NCI-H510A (cell line): ENCODE measurements around the gene NELL1.

Source experiments
- DNase-seq: peaks from one replicate; lab custom pipeline; 2025; lab: John Stamatoyannopoulos, UW

Gene NELL1

DNA sequence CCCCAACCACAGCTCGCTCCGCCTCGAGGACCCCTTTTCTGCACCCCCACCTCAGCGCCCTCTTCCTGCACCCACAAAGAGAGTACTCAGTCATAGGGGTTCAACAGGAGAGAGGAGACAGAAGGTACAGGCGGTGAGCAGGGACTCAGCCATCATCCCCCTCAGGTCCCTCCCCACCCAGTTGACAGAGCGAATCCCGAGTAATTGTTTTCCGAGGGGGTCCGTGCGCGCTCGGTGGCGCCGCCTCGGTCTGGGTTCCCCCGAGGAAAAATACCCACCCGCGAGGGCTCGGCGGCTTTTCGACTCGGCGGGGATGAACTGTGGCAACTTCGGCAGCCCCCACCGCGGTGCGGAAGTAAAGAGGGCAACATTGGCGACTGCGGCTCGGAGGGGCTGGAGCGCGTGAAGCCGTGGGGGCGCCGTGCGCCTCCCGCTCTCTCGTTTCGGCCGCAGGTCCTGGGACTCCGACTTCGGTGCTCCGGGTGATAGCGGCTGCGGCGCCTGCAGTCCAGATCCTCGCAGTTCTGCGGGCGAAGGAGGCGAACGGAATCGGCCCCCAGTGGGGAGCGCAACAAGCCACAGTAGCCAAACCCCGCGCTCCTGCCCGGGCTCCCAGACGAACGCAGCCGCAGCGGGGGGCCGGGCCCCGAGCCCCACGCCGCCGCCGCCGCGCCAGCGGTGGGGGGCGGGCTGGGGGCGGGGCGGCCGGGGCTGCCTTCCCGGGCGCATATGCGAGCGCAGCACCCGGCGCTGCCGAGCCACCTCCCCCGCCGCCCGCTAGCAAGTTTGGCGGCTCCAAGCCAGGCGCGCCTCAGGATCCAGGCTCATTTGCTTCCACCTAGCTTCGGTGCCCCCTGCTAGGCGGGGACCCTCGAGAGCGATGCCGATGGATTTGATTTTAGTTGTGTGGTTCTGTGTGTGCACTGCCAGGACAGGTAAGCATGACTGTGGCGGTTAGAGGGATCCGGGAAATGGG is at the start of gene NELL1:
Gene NELL1 (plus strand): TSS at position 743 of the 976 bp plus-strand sequence.
- DNase-seq = no peak

DNA sequence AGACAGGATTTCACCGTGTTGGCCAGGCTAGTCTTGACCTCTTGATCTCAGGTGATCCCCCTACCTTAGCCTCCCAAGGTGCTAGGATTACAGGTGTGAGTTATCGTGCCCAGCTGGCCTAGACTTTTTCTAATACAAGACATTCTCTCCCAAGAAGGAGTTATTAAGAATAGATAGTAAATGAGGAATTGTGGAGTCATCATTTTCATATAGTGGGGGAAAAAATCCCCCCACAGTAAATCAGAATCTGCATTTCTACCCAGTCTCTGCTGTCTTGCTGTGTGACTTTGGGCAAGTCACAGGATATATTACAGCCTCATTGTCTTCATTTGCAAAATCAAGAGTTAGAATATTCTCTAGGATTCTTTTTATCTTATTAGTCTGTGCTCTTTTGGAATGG is 48.4 kb upstream of the NELL1 start:
- no peak for DNase-seq

DNA sequence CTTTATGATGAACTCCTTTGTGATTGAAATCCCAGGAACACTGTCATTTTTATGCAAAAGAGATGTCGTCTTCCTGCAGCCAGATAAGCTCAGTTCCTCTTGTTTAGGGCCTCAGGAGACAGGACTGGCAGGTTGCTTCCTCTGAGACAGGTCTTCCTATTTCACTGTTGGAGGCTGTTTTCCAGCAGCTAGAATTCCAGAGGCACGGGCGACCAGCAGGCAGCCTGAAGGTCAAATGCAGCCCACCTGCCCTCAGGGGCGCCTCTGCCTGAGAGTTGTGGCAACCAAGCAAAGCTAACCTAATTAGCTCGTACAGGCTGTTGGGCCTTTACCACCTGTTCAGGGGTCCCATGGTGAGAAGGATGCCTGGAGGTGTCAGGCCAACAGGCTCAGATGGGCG is 47.7 kb upstream of the NELL1 start:
- DNase-seq = no peak

DNA sequence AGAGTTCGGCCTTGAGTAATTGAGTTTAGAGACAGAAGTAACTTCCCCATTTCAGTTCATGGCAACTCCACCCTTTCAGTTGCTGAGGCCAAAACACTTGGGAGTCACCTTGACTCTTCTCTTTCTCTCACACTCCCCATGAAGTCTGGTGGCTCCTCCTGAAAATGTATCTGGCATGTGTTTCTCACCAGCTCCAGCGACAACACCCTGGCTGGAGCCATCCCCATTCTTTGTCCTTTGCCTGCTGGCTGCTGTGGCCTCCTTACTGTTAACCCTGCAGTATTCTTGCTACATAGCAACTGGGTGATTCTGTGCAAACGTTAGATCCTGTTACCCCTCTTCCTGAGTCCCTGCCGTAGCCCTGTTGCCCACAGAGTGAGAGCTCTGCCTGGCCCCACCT is 46.1 kb upstream of the NELL1 start:
- DNase-seq = no peak

DNA sequence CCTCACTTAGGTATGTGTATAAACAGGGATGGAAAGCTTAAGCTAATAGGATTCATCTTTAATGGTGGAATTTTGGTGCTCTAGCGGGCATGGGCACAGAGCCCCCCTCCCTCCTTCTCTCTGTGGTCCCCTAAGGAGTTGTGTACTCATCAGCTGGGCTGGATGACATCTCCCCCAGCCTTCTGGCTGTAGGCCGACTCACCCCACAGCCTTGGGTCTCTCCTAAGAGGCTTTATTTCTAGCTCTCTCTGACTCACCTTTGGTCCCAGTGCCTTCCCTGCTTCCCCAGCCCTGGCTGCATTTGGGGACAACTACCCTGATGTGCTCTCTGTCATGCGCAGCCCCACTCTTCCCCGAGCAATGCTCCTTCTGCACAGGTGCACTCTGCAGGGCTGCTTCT is 43.1 kb upstream of the NELL1 start:
- no peak for DNase-seq

DNA sequence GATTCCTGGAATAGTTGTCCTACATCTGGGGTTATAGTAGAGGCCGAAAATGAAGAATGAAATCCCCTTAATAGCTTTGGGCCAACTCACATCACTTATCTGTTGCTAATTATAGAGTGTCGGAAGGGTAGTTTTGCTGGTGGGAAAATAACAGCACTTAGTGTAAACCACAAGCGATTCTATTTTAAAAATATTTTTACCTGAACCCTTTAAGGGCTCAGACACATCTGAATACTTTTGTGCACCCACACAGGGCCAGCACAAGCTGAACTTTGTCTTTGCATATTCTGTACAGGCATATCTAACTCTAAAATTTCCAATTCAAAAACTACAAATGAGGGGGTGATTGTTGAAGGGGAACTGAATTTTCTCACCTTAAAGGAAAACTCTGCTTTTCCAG is 42.4 kb upstream of the NELL1 start:
- no peak for DNase-seq

DNA sequence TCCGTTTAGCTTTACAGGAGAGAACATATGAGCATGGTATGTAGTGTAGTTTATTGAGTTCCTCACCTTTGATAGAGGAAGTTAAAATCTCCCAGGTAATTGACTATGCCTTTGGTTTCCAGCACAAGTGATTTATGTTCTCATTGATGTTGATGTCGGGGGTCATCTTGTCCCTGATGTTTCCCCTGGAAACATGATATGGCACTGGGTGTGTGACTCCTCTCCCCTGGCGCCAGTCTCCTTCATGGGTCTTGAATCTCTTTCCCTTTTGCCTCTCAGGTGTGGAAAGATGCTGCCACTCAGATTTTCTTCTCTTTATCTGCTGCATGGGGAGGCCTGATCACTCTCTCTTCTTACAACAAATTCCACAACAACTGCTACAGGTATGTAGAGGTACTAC is 41.7 kb upstream of the NELL1 start:
- DNase-seq = no peak

DNA sequence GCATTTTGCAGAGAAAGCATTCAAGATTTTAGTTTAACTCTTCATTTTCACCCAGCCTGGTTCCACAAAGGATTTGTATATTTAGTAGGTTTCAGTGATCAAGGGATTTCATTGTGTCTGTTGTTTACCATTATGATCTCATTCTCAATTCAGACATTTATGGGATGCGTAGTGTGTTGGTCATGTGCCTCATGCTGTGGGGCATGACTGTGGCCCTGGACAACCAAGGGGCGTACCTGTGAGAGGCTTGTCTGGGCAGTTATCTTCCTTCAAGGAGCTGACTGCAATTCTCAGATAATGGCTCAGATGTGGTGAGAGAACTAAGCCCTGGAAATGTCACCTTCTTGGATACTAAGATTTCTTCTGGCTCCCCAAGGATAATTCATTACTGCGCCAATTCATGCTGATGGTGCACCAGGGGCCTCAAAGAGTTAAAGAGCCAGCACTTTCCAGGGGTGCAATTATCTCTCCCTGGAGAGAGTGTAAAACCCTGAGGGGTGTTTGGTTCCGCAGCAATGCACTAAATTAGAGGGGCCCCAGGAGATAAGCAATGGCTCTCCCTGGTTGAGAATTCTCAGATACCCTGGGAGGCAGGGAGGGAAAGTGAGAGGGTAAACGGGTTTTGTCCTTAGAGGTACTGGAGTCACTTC is 37.7 kb upstream of the NELL1 start:
- DNase-seq = no peak

DNA sequence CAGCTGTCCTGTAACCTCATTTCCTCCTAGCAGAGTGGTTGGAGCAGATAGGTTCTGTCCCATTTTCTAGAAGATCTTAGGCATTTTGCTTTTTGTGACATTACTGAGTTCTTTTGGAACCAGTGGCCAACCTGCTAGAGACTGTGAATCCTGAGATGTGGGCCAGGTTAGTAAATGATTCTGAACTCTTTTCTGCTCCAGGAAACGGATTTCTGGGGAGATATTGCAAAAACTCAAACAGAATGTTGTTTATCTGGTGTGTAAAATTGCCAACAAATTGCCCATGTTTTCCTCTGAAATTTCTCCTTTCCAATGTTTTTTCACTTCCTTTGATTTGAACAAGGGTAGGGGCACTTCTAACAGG is 37.2 kb upstream of the NELL1 start:
- DNase-seq = no peak

DNA sequence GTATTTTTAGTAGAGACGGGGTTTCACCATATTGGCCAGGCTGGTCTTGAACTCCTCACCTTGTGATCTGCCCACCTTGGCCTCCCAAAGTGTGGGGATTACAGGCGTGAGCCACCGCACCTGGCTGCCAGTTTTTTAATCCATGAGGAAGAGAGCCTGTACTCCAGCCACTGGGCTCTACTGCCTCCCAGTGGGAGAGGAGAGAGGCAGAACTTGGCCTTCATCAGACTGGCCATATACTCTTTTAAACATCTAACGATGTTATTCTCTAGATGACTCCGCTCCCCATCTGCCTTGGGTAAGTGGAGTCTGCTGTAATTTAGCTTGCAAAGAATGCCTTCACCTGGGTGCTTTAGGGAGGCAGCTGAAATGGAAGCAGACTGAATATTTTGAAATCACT is 35.3 kb upstream of the NELL1 start:
- no peak for DNase-seq

DNA sequence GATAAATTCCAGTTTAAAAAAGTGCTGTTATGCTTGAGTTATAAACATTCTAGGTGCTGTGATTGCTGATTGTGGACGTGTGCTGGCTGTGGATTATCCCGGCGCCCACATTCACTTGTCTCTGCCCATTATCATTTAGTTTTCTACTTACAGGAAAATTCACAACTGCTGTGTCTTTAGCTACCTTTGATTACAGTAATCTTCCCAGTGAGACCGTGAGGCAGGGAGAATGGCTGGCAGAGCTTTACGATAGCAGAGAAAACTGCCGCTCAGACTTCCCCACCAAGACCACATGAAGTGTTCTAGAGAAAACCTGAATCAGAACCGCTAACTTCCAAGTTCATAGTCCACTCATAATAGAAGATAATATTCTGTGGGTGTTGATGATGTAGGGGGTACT is 34.6 kb upstream of the NELL1 start:
- no peak for DNase-seq

DNA sequence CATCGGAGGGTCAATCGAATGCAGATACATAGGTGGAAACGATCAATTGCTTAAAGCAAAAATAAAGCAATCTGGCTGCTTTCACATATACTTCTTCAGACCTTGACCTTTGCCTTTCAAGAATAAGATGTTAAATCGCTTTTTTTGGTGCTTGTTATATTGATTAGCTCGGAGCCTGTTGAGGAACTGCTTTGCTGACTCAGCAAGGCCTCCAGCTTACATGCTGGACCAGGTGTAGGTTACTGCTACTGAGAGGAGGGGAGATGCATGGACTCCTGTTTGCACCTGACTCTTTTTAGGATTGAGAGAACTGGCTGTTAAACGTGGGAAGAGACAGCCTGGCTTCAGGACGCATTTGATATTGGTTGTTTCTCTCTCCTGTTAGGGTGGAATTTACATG is 31.3 kb upstream of the NELL1 start:
- no peak for DNase-seq

DNA sequence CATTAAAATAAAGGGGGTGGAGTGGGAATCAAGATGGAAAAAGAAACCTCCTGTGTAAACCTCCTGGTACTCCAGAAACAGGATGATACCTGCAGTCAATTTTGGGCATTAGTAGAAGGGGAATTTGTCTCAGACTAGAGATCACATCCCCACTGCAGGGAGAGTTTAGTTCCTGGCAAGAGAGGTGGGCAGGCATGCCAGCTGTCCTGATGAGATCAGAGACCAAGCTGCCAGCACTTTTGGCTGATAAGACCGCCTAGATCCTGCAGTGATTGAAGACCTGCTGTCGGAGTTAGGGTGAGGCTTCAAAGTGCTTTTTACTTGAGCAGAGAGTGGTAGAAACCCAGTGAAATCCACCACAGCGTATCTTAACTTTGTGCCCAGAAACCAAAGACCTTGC is 29.7 kb upstream of the NELL1 start:
- no peak for DNase-seq

DNA sequence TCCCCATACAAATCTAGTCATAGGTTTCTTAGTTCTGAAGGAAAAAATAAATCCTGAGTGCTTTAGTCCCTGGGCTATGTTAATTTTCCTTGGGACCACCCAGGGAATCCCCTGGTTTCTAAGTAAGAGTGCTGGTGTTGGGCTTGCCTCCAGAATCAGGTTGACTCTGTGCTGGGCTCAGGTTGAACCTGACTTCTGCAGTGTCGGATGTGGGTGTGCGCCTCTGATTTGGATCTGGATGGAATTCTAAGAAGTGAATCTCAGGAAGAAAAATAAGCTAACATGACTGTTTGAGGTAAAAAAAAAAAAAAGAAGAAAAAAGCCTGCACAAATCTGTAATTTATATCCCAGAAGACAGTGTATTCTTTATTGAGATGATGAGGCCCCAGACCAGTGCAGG is 29.0 kb upstream of the NELL1 start:
- DNase-seq = no peak

DNA sequence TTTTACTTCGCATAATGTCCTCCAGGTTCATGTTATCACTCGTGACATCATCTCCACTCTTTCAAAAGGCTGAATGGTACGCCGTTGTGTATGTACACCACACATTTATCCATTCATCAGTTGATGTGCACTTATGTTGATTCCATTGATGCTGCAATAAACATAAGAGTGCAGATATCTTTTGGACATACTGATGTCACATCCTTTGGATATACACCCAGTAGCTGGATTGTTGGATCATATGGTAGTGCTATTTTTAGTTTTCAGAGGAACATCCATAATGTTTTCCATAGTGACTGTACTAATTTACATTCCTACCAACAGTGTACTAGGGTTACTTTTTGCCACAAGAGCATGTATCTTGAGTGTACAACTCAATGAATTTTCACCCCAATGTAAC is 25.0 kb upstream of the NELL1 start:
- DNase-seq = no peak

DNA sequence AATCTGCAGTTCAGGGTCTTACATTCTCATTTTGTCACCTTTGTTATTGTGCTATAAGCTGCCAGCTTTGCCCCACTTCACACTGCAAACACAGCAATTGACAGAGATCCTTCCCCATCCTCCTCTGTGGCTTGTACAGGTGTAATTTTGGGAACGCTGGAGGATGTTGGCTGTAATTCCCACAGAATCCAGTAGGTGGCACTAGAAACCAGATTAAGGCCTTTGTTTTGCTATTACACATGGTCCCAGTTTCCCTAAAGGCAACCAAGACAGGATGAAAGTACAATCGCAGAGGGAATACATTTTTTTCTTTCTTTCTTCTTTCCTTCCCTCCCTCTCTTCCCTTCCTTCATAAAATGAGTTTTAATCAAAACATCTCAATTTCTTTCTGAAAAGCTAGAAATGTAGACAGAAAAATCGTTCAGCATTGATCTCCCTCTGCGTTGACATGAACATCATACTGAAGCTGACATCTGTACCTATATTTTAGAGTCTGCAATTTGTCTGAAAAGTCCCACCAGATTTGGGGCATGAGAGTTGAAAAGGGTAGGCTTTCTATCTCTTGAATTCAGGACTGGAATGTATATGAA is 21.3 kb upstream of the NELL1 start:
- no peak for DNase-seq

DNA sequence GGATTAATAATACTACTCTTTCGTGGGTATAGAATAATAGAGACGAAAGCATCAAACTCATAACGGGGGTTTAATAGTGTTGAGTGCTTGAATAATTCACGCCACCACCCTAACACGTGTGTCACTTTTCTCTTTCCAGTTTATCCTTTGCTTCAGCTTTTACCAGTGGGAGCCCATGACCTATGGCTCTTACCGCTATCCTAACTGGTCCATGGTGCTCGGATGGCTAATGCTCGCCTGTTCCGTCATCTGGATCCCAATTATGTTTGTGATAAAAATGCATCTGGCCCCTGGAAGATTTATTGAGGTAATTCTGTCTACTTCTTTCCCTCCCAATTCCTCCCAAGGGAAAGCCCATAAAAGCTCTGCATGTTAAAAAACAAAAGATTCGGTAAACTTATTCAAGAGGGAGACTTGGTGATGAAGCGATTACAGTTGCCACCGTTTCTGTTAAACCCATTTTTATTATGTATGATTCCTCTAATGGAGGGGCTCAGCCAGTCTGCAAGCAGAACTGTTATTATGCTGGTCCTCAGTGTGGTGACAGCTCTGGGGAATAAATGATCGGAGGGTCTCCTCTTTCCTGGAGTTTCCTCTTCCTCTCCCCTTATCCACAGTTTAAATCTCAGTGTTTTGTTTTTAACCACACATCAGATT is 17.1 kb upstream of the NELL1 start:
- no peak for DNase-seq

DNA sequence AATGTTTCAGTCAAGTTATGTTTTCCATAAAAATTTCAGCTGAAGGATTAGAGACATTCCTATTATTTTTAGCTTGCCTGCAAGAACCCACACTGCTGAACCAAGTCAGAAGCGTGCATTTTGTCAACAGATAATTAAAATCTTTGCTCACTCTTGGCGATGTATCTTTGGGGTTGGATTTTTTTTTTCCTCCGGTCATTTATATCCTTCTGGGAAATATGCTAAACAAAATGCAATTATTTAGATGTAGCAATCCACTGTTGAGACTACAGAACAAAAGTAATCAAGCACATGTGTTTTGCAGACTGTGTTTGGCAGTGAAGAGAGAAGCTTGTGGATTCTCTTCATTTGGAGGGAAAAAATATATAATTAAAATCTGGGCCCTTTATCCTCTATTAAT is 15.3 kb upstream of the NELL1 start:
- no peak for DNase-seq

DNA sequence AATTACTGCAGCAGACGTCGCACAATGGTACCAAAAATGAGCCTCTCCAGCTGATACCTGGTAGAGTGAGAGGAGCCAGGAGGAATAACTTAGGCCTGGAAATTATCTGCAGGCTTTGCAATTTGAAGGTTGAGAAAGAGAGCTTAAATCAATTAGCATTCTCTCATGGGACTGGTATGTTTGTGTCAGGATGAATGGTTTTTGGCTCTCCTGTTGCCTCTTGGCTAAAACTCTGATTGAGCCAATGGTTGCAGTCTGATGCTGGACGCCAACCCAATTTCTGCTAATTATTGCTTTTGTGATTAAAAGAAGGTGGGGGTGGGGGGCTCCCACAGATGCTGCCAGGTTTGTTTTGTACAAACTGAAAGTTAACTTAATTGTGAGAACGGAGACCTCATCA is 12.5 kb upstream of the NELL1 start:
- DNase-seq = no peak

DNA sequence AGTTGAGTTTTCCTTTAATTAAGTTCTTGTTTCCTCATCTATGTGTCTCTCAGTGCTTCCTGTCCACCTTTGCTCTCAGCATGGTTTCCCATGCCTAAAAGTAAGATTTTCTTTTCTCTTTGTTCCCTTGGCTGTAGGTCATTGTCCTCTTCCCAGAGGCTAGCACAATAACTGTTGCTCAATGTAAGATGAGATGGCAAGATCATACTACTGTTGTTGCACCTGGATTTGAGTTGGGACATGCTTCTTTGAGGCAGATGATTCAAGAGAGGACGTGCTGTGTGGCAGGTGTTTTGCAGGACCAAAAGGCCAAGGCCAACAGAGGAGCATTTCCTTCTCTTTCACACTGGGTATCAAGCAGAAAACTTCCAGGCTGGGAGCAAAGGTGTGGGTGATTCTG is 11.3 kb upstream of the NELL1 start:
- peak; percentile 48 for DNase-seq

DNA sequence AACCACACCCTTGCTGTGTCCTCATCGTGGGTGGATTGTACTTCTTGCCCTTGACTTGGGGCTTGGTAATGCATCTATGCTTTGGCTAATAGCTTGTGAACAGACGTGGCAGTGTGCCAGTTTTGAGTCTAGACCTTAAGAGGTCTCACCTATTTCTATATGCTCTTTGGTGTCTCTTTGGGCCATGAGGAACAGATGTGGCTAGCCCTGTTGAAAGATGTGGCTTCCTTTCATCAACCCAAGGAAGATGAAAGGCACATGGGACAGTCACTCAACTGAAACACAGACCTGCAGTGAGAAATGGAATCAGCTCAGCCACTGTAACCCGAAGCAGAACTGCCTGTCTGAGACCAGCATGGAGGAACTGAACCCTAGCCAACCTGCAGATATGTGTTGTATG is 7.9 kb upstream of the NELL1 start:
- DNase-seq = no peak

DNA sequence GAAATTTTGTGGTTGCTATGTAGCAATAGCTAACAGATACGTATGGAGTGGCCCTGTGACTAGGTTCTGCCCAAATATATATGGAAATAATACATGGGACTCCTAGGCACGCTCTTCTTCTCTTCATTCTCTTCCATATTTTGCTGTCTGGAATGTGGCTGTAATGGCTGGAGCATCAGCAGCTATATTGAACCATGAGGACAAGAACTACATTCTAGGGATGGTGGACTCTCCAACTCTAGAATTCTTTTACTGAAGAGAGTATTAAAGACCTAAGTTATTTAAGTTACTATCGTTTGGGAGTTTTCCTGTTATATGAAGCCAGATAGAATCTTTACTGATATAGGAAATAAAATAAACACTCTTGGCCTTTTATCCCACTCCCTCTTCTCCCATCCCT is 7.5 kb upstream of the NELL1 start:
- DNase-seq = no peak
